ENCODE data around the gene SLC31A1.
"Not testable (repeated sequence)": the region's sequence is repeated elsewhere in the genome, so short reads cannot be mapped to it uniquely, and the experiment has no call there.

SLC31A1 gene

GRCh38 chr9:113267911-113268566 is 46.7 kb downstream of the SLC31A1 start:
- DNase-seq: no peak

- no peak for DNase-seq
Measured at GRCh38 chr9:113269355-113269754, 48.0 kb downstream of the SLC31A1 start.

- no peak for DNase-seq
Measured at GRCh38 chr9:113269871-113270270, 48.5 kb downstream of the SLC31A1 start.

GRCh38 chr9:113274474-113275156 is 53.3 kb downstream of the SLC31A1 start:
- peak; percentile 73 for DNase-seq

- DNase-seq: peak; percentile 95
Measured at GRCh38 chr9:113275157-113276131, 54.1 kb downstream of the SLC31A1 start, which contains the start of the genes CDC26 and PRPF4. TSS of gene CDC26 (minus strand) at chr9:113275572. CDS start at chr9:113272507, 3,065 bp downstream. TSS of gene PRPF4 (plus strand) at chr9:113275658. CDS start at chr9:113275744, 86 bp downstream.

GRCh38 chr9:113278840-113279239 is 57.5 kb downstream of the SLC31A1 start:
- DNase-seq: no peak

- no peak for DNase-seq
Measured at GRCh38 chr9:113281356-113281755, 60.0 kb downstream of the SLC31A1 start.

GRCh38 chr9:113289091-113289490 is 67.7 kb downstream of the SLC31A1 start:
- DNase-seq: no peak

GRCh38 chr9:113290052-113290607 is 68.8 kb downstream of the SLC31A1 start:
- DNase-seq: no peak

GRCh38 chr9:113293285-113293878 is 72.0 kb downstream of the SLC31A1 start:
- no peak for DNase-seq

- not testable (repeated sequence) for DNase-seq
Measured at GRCh38 chr9:113296247-113296646, 74.9 kb downstream of the SLC31A1 start.

GRCh38 chr9:113296796-113297558 is 75.6 kb downstream of the SLC31A1 start:
- no peak for DNase-seq

GRCh38 chr9:113298311-113298710 is 77.0 kb downstream of the SLC31A1 start:
- DNase-seq: no peak

- no peak for DNase-seq
Measured at GRCh38 chr9:113298924-113299770, 77.8 kb downstream of the SLC31A1 start.

GRCh38 chr9:113299800-113300292 is 78.5 kb downstream of the SLC31A1 start:
- no peak for DNase-seq

GRCh38 chr9:113301548-113301947 is 80.2 kb downstream of the SLC31A1 start:
- no peak for DNase-seq

GRCh38 chr9:113302792-113303418 is 81.6 kb downstream of the SLC31A1 start, which contains the start of gene RNF183:
TSS of gene RNF183 (minus strand) at chr9:113303376. CDS start at chr9:113298184, 5,192 bp downstream.
- no peak for DNase-seq

GRCh38 chr9:113306566-113306965 is 85.2 kb downstream of the SLC31A1 start:
- no peak for DNase-seq

- DNase-seq: no peak
Measured at GRCh38 chr9:113307396-113307975, 86.1 kb downstream of the SLC31A1 start.

All from CD4-positive, alpha-beta T cell treated with Interleukin-12 subunit alpha and Interleukin-12 subunit beta, for 1 hour (primary cell).